GM18909 (cell line): ENCODE results near the gene OTOA.
"Not testable (repeated sequence)": the region's sequence is repeated elsewhere in the genome, so short reads cannot be mapped to it uniquely, and the experiment has no call there.

Experiments
- ATAC-seq: cut with Tn5 transposase; IDR thresholded peaks from one replicate; pipeline ENCODE4 v1.9.1; 2021; ENCODE audit warnings: mild to moderate bottlenecking; ENCODE audit not compliant: unreplicated experiment, poor library complexity

Gene OTOA

DNA sequence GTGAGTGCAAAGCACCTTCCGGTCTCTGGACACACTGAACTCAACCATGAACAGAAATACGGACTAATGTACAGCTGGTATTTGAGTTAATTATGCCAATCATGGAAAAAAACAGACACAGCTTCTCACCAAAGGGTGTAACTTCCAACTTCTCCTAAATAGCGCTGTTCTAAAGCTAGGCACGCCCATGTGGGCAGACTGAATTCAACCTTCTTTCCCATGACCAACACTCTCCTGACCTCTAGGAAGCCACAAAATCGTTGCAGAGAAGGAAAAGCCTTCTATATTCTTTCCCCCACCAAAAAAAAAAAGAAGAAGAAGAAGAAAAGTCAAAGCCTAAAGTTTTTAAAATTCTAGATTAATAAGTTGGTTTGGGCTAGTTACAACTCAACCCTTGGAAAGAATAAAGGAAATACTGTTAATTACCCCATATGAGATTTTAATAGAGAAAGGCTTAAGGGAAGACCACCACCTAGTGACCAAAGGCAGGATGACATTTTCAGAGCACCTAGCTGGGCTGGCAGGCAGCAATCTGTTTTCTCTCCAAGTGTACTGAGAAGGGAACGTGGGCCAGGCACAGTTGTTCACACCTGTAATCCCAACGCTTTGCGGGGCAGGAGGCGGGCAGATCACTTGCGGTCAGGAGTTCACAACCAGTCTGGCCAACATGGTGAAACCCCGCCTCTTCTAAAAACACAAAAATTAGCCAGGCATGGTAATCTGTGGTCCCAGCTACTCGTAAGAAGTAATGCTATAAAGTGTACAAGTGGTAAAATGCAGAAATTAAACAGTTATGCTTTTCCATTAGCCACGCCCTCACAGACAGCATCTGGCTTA is 138.0 kb downstream of the OTOA start:
- ATAC-seq = not testable (repeated sequence)

DNA sequence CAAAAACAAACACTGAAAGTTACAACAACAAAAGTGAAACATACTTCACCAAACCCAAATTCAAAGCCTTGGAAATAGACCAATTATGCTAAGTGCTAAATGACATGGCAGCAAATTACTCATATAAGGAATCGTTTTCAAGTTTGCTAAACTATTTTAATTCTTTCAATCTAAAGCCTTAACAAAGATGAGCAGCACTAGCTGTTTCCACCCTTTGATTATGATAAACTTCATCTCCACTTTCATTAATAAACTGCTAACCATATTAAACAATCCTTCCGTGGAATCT is 138.6 kb downstream of the OTOA start:
- ATAC-seq = not testable (repeated sequence)
